Hepatocyte (in vitro differentiated cells): ENCODE results near the gene TMEM242.

Experiments
- EZH2 ChIP-seq: fragments of 200-600 bp; sonication (generic); IDR thresholded peaks from 2 replicates; pipeline ENCODE4 v1.6.1; 2016; ENCODE audit warnings: antibody characterized with exemption, mild to moderate bottlenecking, borderline replicate concordance
- TF ChIP-seq, protein P1 (sequence below): fragments of 200-600 bp; sonication (generic); IDR thresholded peaks from 2 replicates; pipeline ENCODE4 v1.5.1; 2016; ENCODE audit warnings: antibody characterized with exemption, mild to moderate bottlenecking; ENCODE audit not compliant: poor library complexity

DNA sequence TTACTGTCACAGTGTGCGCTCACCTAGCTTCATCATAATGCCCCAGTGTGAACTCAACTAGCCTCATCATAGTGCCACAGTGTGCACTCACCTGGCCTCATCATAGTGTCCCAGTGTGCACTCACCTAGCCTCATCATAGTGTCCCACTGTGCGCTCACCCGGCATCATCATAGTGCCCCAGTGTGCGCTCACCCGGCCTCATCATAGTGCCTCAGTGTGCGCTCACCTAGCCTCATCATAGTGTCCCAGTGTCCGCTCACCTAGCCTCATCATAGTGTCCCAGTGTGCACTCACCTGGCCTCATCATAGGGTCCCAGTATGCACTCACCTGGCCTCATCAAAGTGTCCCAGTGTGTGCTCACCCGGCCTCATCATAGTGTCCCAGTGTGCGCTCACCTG lies 10.6 kb downstream of the TMEM242 start:
- TF ChIP-seq, protein P1, sequence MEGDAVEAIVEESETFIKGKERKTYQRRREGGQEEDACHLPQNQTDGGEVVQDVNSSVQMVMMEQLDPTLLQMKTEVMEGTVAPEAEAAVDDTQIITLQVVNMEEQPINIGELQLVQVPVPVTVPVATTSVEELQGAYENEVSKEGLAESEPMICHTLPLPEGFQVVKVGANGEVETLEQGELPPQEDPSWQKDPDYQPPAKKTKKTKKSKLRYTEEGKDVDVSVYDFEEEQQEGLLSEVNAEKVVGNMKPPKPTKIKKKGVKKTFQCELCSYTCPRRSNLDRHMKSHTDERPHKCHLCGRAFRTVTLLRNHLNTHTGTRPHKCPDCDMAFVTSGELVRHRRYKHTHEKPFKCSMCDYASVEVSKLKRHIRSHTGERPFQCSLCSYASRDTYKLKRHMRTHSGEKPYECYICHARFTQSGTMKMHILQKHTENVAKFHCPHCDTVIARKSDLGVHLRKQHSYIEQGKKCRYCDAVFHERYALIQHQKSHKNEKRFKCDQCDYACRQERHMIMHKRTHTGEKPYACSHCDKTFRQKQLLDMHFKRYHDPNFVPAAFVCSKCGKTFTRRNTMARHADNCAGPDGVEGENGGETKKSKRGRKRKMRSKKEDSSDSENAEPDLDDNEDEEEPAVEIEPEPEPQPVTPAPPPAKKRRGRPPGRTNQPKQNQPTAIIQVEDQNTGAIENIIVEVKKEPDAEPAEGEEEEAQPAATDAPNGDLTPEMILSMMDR, result no peak
- no peak for TF ChIP-seq EZH2
